RKO (cell line): ENCODE measurements around the gene IRS1.
A peak's percentile ranks its signal among the peaks of the same experiment; 100 is the strongest.

Experiments
- DNase-seq: peaks from one replicate; pipeline ENCODE4 v3.0.0-alpha.2; 2016; ENCODE audit warnings: low spot score

IRS1 gene

DNA sequence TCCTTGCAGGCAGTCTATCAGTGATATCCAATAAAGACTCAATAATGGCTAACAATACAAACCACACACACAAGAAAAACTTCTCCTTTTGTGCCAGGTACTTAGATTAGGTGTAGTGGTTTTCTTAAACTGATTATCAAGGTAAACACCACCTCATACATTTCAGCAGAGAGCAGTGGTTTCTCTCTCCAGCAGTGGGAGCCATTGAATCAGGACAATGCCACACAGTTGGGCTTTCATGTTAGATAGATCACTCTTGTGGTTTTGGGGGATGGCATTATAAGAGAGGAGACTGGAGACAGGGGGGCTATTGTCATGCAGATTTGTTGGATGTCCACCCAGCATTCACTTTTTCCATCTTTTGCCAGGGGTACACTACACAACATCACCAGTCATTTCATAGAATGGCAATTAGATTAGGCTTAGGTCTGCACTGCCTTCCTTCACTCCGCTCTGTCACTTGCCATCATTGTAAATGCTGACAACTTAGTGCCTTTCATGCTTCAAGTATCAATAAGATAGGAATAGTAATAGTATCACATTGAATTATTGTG lies 13.6 kb upstream of the IRS1 start:
- no peak for DNase-seq

- no peak for DNase-seq
Observed at GRCh38 chr2:226803410-226803809, 3.8 kb upstream of the IRS1 start.

DNA sequence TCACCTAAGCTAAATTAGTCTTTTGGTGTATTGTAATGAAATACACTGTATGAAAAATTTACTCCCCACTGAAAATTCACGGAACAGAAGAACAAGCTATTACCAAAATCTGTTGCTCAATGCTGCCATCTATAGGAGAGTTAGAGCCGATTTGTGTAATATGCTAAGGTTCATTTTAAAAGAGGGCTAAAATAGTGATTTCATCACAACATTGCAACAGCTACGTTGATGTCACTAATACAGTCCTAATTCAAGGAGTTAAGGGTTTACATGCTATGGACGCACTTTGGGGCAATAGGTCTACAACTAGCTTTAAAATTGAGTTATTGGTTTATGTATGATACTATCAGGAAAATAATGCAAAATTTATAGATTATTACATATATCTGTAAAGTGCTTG lies 3.0 kb upstream of the IRS1 start:
- DNase-seq: peak; percentile 83

GRCh38 chr2:226800941-226801784 lies 1.5 kb upstream of the IRS1 start:
- peak; percentile 83 for DNase-seq

DNA sequence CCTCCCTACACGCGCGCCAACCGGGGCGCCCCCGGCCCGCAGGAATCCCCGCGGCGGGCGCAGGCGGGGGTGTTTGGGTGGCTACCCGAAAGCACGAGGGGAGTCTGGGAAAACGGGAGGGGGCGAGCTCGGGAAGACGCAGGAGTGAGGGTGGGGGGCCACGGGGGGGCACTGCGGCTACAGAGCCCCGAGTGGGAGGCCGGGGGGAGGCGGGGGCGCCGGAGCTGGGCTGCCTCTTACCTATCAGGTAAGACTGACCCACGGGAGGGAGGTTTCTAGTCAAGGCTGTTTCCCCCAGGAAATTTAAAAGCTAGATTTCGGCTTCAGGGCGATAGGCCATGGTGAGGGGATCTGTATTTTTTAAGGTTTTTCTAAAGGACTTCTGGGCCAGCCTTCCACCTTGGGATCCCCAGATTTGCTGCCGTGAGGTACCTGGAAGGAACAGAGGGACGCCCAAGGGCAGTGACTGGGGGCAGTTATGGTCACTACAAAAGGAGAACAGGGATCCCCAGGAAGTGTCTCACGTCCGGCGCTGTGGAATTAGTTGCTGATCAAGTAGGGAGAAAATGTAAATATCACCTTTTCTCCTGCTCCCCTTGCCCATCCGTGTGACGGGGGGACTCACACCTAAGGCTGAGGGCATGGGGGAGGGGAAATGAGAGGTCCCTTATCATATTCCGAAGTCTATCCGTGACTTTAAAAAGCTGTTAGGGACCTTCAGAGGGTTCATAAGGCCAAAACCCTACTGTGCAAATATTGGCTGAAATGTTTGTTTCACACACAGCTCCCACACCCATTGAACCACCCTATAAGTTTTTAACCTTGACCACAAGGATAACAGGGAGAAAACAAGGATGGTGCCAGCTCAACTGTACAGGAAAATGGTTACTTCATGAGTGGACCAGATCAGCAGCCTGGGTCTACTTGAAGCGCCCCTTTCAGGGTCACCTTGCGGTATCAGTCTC lies 638 bp upstream of the IRS1 start:
- DNase-seq: peak; percentile 48

DNA sequence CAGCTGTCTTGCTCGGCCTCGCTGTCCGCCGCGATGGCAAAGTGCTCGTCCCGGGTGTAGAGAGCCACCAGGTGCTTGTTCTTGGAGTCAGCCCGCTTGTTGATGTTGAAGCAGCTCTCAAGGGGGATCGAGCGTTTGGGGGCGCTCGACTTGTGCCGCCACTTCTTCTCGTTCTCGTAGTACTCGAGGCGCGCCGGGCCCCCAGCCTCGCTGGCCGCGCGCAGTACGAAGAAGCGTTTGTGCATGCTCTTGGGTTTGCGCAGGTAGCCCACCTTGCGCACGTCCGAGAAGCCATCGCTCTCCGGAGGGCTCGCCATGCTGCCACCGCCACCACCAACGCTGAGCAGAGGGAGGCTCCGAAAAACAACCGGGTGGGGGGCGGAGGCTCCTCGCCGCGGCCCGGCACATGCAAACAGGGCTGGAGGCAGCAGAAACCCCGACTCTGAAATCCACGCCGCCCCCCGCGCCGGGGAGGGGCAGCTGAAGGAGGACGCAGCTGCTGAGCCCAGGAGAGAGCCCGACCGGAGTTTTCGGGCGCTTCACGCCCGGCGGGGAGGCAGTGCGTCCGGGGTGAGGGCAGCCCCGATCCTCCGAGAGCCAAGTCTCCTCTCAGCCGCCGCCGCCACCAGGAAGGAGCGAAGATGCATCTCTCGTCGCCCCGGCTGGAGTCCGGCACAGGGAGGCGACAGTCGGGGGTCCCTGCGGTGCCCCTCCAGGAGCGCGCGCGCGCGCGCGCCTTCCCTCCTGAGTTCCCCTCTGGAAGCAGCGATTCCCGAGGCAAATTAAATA lies 1.0 kb downstream of the IRS1 start:
- peak; percentile 19 for DNase-seq

DNA sequence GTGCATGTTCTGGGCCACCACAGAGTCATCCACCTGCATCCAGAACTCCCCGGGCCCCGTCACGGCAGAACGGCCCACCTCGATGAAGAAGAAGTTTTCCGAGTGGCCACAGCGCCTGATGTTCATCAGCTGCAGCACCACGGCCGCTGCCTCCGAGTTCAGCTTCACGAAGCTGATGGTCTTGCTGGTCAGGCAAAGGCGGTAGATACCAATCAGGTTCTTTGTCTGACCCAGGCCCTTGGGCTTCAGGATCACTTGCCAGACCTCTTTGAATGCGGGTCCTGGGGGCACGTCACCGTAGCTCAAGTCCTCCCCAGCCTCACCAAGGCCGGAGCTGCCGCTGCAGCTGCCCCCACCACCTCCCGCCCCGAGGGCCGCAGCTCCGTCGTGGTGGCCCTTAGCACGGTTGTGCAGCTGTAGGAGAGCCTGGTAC lies 1.6 kb downstream of the IRS1 start:
- DNase-seq: no peak

GRCh38 chr2:226797289-226797988 lies 2.2 kb downstream of the IRS1 start:
- no peak for DNase-seq

- no peak for DNase-seq
Observed at GRCh38 chr2:226796840-226797288, 2.8 kb downstream of the IRS1 start.

DNA sequence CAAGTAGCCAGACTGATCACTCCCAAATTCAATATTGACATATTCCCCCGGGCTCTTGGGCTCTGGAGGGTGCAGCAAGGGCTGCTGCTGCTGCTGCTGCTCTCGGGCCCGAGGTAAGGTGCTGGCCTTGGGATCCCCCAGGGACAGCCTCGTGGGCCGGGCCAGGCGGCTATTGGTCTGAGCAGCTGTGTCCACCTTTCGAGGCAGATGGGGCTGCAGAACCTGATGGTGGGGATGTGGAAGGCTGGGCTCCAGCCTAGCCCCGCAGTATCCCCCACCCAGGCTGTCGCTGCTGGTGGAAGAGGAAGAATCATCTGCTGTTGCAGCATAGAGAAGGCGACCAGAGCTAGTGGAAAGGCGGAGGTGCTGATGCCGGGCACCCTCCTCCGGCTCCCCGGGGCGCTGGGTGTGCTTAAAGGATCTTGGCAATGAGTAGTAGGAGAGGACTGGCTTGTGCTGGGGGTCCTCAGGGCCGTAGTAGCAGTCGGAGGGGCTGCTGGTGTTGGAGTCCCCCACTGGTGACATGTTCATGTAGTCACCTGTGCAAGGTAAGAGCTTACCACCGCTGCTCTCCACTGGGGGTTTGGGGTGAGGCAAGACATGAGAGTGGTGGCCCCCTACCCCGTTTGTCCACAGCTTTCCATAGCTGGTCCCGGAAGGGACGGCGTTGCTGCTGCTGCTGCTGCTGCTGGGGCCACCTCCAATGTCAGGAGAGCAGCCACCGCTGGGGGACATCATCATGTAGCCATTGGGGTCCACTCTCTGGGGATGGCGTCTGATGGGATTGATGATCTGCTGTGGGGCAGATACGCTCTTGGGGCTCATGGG lies 3.4 kb downstream of the IRS1 start:
- no peak for DNase-seq

DNA sequence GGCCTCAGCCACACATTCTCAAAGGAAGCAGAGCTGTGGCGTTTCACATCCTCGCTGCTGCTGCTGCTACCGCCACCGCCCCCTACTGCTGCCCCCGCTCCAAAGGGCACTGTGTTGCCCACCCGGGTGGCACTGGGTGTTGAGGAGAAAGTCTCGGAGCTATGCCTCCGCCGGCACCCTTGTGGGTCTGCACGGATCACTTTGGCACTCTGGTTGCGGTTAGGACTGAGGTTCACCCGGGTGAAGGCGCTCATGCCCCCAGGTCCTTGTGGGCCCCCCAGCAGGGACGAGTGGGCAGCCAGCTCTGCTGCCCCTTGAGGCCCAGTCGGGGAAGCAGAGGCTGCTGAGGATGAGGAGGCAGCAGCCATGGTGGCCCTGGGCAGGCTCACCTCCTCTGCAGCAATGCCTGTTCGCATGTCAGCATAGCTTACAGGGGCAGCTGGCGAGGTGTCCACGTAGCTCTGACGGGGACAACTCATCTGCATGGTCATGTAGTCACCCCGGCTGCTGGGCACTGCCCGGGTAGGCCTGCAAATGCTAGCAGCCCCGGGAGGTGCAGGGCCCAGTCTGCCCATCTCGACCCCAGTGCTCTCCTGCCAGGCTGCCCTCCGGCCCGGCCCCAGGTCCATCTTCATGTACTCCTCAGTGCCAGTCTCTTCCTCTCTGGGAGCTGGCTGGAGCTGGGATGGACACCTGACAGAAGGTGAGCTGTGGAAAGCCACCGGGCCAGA lies 4.2 kb downstream of the IRS1 start:
- DNase-seq: no peak

GRCh38 chr2:226794751-226795171 lies 4.9 kb downstream of the IRS1 start:
- peak; percentile 41 for DNase-seq

DNA sequence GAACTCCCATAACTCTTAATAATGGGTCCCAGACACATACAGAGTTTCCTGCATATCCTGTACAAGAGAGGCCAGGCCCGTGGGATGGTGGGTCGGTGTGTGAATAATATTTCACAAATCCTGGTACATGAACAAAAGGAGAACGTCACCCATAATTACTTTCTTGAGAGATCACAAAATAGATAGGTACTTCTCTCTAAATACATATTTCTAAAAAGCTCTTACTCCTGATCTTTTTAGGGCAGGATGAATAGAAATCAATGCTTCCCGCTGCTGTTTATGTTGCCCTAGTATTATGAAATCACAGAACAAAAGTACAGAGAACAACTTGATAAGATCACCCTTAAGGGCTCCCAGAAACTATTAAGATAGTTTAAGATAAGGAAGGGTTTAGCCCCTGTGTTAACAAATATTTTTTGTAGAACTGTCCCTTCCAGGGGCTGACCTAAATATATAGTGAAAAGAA lies 5.4 kb downstream of the IRS1 start:
- peak; percentile 21 for DNase-seq

GRCh38 chr2:226793646-226794045 lies 6.0 kb downstream of the IRS1 start:
- DNase-seq: no peak

- DNase-seq: peak; percentile 15
Observed at GRCh38 chr2:226792155-226792881, 7.3 kb downstream of the IRS1 start.

- peak; percentile 88 for DNase-seq
Observed at GRCh38 chr2:226791487-226792081, 8.0 kb downstream of the IRS1 start.

GRCh38 chr2:226791056-226791486 lies 8.5 kb downstream of the IRS1 start:
- peak; percentile 74 for DNase-seq

- no peak for DNase-seq
Observed at GRCh38 chr2:226790431-226790830, 9.2 kb downstream of the IRS1 start.
